Heart left ventricle (tissue), 16 donors: ENCODE results near the gene MOK. TPM values are rescaled to one million over a fixed set of nuclear protein-coding genes. Genes with fewer than 3 reads are reported as not detected.
A peak's percentile ranks its signal among the peaks of the same experiment; 100 is the strongest.
"Not testable (repeated sequence)": the region's sequence is repeated elsewhere in the genome, so short reads cannot be mapped to it uniquely, and the experiment has no call there.

ENCODE experiments used
- ATAC-seq, 4 donors: fragments of 200-7000 bp; cut with Tn5 transposase; one replicate each; pipeline ENCODE4 v1.9.1; 2020 to 2022; ENCODE audit warnings: moderate library complexity in 4 of 4, mild to moderate bottlenecking in 3 of 4, moderate number of reproducible peaks in 1 of 4
- DNase-seq, 5 donors: peaks; one replicate each; pipeline ENCODE4 v3.0.0-alpha.2; 2020
- H3K27ac ChIP-seq, 12 donors: fragments of 200-600 bp; sonication (generic) in 4 of 12; one replicate each; pipeline versions ENCODE4 v1.5.0 to v1.8.0; 2016 to 2022; ENCODE audit warnings: mild to moderate bottlenecking in 2 of 12
- H3K27me3 ChIP-seq, 9 donors: fragments of 200-600 bp; sonication (generic) in 2 of 9; one replicate each; pipeline versions ENCODE4 v1.5.1 to v1.8.0; 2016 to 2022; ENCODE audit warnings: mild to moderate bottlenecking in 3 of 9
- H3K36me3 ChIP-seq, 9 donors: fragments of 200-600 bp; sonication (generic) in 2 of 9; one replicate each; pipeline versions ENCODE4 v1.5.0 to v1.8.0; 2018 to 2022; ENCODE audit warnings: mild to moderate bottlenecking in 2 of 9
- H3K4me1 ChIP-seq, 12 donors: fragments of 200-600 bp; sonication (generic) in 4 of 12; one replicate each; pipeline versions ENCODE4 v1.5.0 to v1.8.0; 2016 to 2022; ENCODE audit warnings: mild to moderate bottlenecking in 3 of 12
- H3K4me3 ChIP-seq, 12 donors: fragments of 200-600 bp; sonication (generic) in 4 of 12; one replicate each; pipeline versions ENCODE4 v1.5.0 to v1.8.0; 2017 to 2022; ENCODE audit warnings: mild to moderate bottlenecking in 9 of 12, moderate library complexity in 4 of 12
- H3K9me3 ChIP-seq, 12 donors: fragments of 200-600 bp; sonication (generic) in 4 of 12; one replicate each; pipeline versions ENCODE4 v1.5.0 to v1.8.0; 2016 to 2022; ENCODE audit warnings: mild to moderate bottlenecking in 1 of 12
- POLR2A ChIP-seq, 2 donors: fragments of 450-650 bp; IDR thresholded peaks; one replicate each; pipeline ENCODE4 v1.6.1; 2017; ENCODE audit warnings: antibody characterized with exemption in 2 of 2, mild to moderate bottlenecking in 2 of 2, moderate library complexity in 2 of 2
- WGBS, 4 donors: extraction: QIAGEN DNeasy Blood & Tissue Kit in 2 of 4; methylation state at CpG; one replicate each; pipeline versions ENCODE4 v1.1.5 to v1.1.7; 2013 to 2018; 5-methylcytosine and 5-hydroxymethylcytosine counted together
- intact Hi-C, 10 donors: fragments of 100-400 bp; cut with DNase I; formaldehyde crosslinking; loops; one replicate each; pipeline versions ENCODE4 v1.11.1 to v1.14.2; 2022
- long read RNA-seq, 3 donors: library from polyadenylated mRNA; unstranded; transcript quantifications; one replicate each; pipeline ENCODE4 v2.0.0, GENCODE V29; 2020 to 2021
- polyA plus RNA-seq, 2 donors: library from polyadenylated mRNA; stranded (reverse); fragments of 200-250 nt; gene quantifications; one replicate each; pipeline ENCODE4 v1.2.3, GENCODE V29; 2013
- total RNA-seq, 9 donors: library from RNA; depleted of rRNA in 2 of 9; stranded (reverse); fragments of >200 nt in 2 of 9; fragmentation: NEBNext Ultra II Directional in 3 of 9; extraction: Animal tissue kit (Norgen Biotek cat#: 25700) in 3 of 9; gene quantifications; one replicate each; pipeline versions ENCODE4 v1.1.0 to v1.2.4, GENCODE V29; 2016 to 2023
- TF ChIP-seq, protein P1 (sequence below), 12 donors: fragments of 200-600 bp; sonication (generic) in 4 of 12; IDR thresholded peaks; one replicate each; pipeline versions ENCODE4 v1.5.0 to v1.8.0; 2018 to 2022; ENCODE audit warnings: antibody characterized with exemption in 12 of 12, mild to moderate bottlenecking in 5 of 12
- donor health status: ischemic (EF 13 %, LVEDD 7.1; RV severe dilation, severe dysfunction).
- donor health status: healthy with polysubstance abuse.
- donor health status: DM: no; HTN: yes; CAD: no.
- donor health status: DM: no; HTN: no; CAD: no.
- donor health status: ischemic (EF 25% LVEDD 6.9; RV normal size, moderate dysfunction).
- donor health status: ischemic (EF 25% LVEDD 5.7; RV mildly dilated, moderate dysfunction).
- donor health status: healthy.
- donor health status: DM: yes; HTN: yes; CAD: no.
- donor health status: ischemic (EF 35%, LVEDD 5.7; RV mildly dilated, moderate dysfunction).
- donor health status: nonischemic (EF 11% LVEDD 7.7; RV severe dilation, severe dysfunction).
- donor health status: DM: yes; HTN: yes; CAD: no.
- donor health status: PGD.
- donor health status: ischemic (EF 29% LVEDD 5.4; RV normal size, mild dysfunction).
- donor health status: nonischemic (EF 23%, LVEDD 6.1; RV moderate dilation, normal function).

Gene MOK, protein sequence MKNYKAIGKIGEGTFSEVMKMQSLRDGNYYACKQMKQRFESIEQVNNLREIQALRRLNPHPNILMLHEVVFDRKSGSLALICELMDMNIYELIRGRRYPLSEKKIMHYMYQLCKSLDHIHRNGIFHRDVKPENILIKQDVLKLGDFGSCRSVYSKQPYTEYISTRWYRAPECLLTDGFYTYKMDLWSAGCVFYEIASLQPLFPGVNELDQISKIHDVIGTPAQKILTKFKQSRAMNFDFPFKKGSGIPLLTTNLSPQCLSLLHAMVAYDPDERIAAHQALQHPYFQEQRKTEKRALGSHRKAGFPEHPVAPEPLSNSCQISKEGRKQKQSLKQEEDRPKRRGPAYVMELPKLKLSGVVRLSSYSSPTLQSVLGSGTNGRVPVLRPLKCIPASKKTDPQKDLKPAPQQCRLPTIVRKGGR
- total RNA-seq, result 10 to 100 TPM in 6 of 9 donors, 1 to 10 TPM in 3; 8.7 to 14.4 (median 12.7) TPM
- 10 to 100 TPM in 1 of 2 donors, 1 to 10 TPM in 1; 10.0 to 18.1 TPM for polyA plus RNA-seq
- long read RNA-seq, donor 1, partial matches to known transcripts, result 0 of 3 reads
- long read RNA-seq, donor 1, other reads (novel, unspliced or antisense), result 2 of 3 reads
- long read RNA-seq, donor 2, transcript MOK-201 (12 exons, 1,940 nt), result major isoform, 6 of 33 reads
- long read RNA-seq, donor 2, partial matches to known transcripts, result 9 of 33 reads
- long read RNA-seq, donor 2, other reads (novel, unspliced or antisense), result 17 of 33 reads
- long read RNA-seq, donor 3, partial matches to known transcripts, result 1 of 7 reads
- long read RNA-seq, donor 3, other reads (novel, unspliced or antisense), result 3 of 7 reads

DNA sequence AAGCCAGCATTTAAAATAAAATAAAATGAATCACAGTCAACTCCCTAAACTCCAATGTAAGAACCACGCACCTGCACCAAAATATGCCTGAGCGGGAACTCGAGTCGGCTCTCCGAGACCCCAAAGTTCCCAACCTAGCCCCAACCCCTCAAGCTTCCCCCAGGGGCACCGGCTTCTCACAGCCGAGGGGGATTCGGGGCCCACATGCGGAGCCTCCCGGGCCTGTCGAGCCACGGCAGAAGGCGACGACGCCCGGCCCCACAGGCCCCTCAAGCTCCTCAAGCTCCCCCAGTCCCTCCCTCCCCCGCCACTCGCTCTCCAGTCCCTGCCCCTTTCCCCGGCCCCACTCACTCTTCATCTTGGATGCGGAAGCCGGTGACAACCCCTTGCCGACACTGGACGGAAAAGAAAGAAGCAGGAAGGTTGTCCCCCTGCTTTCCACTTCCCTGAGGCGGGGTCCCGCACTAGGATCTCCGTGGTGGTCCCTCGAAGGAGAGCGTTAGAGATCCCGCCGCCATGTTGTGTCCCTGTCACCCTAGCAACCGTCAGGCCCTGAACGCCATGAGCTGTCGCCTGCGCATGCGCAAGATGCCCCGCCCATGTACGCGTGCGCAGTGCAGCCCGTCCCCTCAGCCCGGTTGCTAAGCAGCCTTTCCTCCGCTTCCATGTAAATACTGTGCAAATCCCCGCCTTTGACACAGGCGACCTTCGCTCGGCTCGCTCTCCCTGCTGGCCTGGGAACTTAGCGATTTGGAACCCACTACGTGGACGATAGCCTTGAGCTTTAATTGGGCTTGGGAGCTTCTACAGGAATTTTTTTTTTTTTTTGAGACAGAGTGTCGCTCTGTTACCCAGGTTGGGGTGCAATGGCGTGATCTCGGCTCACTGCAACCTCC is at the start of gene MOK:
Gene MOK (minus strand): TSS at position 554 of the 896 bp plus-strand sequence. CDS start 196 bp downstream, at position 358.
- H3K9me3 ChIP-seq, result no peaks in the 10 kb centered on the region
- peak; percentile 98 to 99 (median 99) for ATAC-seq
- TF ChIP-seq POLR2A (IDR thresholded peaks at IDR 0.05), result peak in 1 of 2 donors; percentile 31
- TF ChIP-seq, protein P1, sequence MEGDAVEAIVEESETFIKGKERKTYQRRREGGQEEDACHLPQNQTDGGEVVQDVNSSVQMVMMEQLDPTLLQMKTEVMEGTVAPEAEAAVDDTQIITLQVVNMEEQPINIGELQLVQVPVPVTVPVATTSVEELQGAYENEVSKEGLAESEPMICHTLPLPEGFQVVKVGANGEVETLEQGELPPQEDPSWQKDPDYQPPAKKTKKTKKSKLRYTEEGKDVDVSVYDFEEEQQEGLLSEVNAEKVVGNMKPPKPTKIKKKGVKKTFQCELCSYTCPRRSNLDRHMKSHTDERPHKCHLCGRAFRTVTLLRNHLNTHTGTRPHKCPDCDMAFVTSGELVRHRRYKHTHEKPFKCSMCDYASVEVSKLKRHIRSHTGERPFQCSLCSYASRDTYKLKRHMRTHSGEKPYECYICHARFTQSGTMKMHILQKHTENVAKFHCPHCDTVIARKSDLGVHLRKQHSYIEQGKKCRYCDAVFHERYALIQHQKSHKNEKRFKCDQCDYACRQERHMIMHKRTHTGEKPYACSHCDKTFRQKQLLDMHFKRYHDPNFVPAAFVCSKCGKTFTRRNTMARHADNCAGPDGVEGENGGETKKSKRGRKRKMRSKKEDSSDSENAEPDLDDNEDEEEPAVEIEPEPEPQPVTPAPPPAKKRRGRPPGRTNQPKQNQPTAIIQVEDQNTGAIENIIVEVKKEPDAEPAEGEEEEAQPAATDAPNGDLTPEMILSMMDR (IDR thresholded peaks at IDR 0.05), result peak in 1 of 12 donors; percentile 16
- peaks cover 0 to 15% (median 6%) of the 10 kb centered on the region in 12 donors for H3K4me1 ChIP-seq
- DNase-seq, result peak; percentile 96 to 98 (median 97)
- peak within 1 kb of the TSS; percentile 66 to 79 (median 73) for H3K4me3 ChIP-seq
- no peaks in the 10 kb centered on the region for H3K27me3 ChIP-seq
- peak within 1 kb of the TSS; percentile 34 to 88 (median 76) for H3K27ac ChIP-seq
- WGBS, 4 donors, result 1 to 3% (median 2%) methylated on average over 43 to 53 of the region's 53 CpGs
- H3K36me3 ChIP-seq, result no peaks in the 10 kb centered on the region
- intact Hi-C loops, result no loop called here

DNA sequence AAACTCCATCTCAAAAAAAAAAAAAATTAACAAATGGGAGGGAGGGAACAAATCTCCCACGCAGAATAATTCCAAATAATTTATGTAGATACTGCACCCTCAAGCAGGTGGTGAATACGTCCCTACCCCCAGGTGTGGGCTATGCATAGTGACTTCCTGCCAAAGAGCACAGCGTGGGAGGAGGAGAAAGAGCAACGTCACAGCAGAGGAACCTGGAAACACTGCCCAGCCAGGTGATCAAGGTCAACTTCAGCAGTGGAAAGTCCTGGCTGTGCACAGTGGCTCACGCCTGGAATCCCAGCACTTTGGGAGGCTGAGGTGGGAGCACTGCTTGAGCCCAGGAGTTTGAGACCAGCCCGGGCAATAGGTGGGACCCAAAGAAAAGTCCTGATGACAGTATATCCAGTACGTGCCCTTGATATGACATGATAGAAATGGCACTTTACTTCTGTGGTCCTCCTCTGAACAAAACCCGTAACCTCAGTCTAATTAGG is 48.2 kb upstream of the MOK start:
- H3K4me1 ChIP-seq, result peaks cover 0 to 24% (median 11%) of the 10 kb centered on the region in 12 donors
- no peaks in the 10 kb centered on the region for H3K9me3 ChIP-seq
- peaks cover 0 to 94% (median 81%) of the 10 kb centered on the region in 9 donors for H3K36me3 ChIP-seq
- 83 to 88% (median 84%) methylated on average over 8 of the region's 8 CpGs for WGBS, 4 donors
- intact Hi-C loops, result no loop called here
- H3K27me3 ChIP-seq, result no peaks in the 10 kb centered on the region
- ATAC-seq (no peak), DNase-seq (no peak)
- no peak overlapping the region for H3K27ac ChIP-seq
- TF ChIP-seq, protein P1 (IDR thresholded peaks at IDR 0.05), result no peak
- TF ChIP-seq POLR2A (IDR thresholded peaks at IDR 0.05), result no peak
- H3K4me3 ChIP-seq, result no peak overlapping the region

DNA sequence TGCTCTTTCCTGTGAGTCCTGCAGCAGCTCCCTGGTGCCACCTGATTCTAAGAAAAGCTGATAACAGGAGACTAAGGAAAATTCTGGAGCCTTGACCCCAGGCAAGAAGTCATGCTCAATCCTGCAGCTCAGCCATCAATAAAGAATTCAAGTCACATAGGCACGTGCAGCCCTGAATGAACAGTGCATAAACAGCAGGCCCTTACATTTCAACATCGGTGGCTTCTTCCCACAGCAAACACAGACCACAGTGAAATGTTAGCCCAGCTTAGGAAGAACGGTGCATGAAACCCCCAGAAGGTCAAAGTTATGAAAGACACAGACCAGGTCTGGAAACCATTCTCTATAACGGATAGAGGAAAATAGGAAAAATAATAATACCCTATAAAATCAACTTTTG is 47.2 kb upstream of the MOK start:
- Histone ChIP-seq H3K27me3 (no peaks in the 10 kb centered on the region), H3K27ac (peak overlapping the region; percentile 4 to 77 (median 62)), H3K9me3 (no peaks in the 10 kb centered on the region), H3K36me3 (peaks cover 3 to 94% (median 81%) of the 10 kb centered on the region in 9 donors), H3K4me3 (no peak overlapping the region), H3K4me1 (peaks cover 0 to 24% (median 11%) of the 10 kb centered on the region in 12 donors)
- intact Hi-C loops, result no loop called here
- DNase-seq, result no peak
- no peak for TF ChIP-seq POLR2A (IDR thresholded peaks at IDR 0.05)
- TF ChIP-seq, protein P1 (IDR thresholded peaks at IDR 0.05), result no peak
- 77 to 92% (median 80%) methylated on average over 4 of the region's 4 CpGs for WGBS, 4 donors
- no peak for ATAC-seq

DNA sequence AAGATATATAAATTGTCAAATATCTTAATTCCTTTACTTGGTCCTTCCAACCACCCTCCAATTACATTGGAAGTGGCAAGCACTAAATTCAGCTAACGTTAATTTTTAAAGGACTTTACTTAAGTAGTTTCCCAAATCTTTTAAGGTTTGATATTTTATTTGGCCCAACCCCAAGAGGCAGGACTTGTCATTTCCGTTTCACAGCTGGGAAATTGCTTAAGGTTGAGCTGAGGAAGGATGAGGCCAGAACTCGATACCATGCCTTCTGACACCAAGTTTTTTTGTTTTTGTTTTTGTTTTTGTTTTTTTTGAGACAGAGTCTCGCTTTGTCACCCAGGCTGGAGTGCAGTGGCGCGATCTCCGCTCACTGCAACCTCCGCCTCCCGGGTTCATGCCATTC is 46.6 kb upstream of the MOK start:
- intact Hi-C loops, DNase-seq, H3K9me3 ChIP-seq, H3K27me3 ChIP-seq: not testable (repeated sequence)
- peaks cover 0 to 24% (median 11%) of the 10 kb centered on the region in 12 donors for H3K4me1 ChIP-seq
- peak overlapping the region; percentile 4 to 77 (median 66) for H3K27ac ChIP-seq
- H3K36me3 ChIP-seq, result peaks cover 3 to 94% (median 81%) of the 10 kb centered on the region in 9 donors
- WGBS, 4 donors, result 43 to 69% (median 48%) methylated on average over 9 of the region's 9 CpGs
- H3K4me3 ChIP-seq, result peak overlapping the region in 1 of 12 donors; percentile 8
- peak in 2 of 4 donors; percentile 65 to 86 for ATAC-seq
